Measurements from ENCODE around the gene PLA2G6. TPM values are rescaled to one million over a fixed set of nuclear protein-coding genes. Genes with fewer than 3 reads are reported as not detected.

The PLA2G6 gene
- total RNA-seq, 2 donors from 2014 or later: 41.5 to 68.0 TPM

DNA sequence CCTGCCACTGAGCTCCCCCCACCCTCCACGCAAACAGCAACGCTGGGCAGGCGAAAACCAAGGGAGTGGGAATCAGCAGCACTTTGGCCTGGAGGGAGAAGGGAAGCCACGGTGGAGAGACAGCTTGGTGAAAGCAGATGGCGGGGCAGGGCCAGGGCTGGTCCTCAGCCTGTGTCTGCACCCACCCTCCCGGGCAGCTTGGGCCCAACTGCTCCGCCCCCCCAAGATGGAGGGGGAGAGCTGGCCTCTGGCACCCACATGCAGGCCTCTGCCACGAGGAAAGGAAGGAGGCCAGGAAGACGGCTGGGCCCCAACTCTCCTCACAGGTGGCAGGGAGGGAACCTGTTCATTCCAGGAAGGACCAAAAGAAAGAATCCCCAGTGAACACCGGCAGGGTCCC is 38.0 kb upstream of the PLA2G6 start:
- ATAC-seq (no peak), DNase-seq (no peak)
- Histone ChIP-seq H3K4me3 (no peak overlapping the region), H3K4me1 (peaks cover 20% of the 10 kb centered on the region), H3K36me3 (replicated peaks in 1 of 2; ENCODE audit: insufficient read depth in 1 of 2, low read depth in 2 of 2) (peaks cover 0 to 2% of the 10 kb centered on the region in 2 donors), H3K27me3 (no peaks in the 10 kb centered on the region), H3K9me3 (no peaks in the 10 kb centered on the region), H3K27ac (peak overlapping the region; percentile 21 to 88 (median 75))
- 76 to 84% methylated on average over 8 to 10 of the region's 10 CpGs for WGBS, 2 donors
- intact Hi-C loops (cut with DNase I): no loop called here
- TF ChIP-seq POLR2A (IDR thresholded peaks at IDR 0.05) (no peak), CTCF (IDR thresholded peaks at IDR 0.05) (no peak)

GRCh38 chr22:38218661-38219622 is 37.3 kb upstream of the PLA2G6 start:
- intact Hi-C loops (cut with DNase I): no loop called here
- no peaks in the 10 kb centered on the region for H3K9me3 ChIP-seq
- no peak overlapping the region for H3K4me3 ChIP-seq
- WGBS, 2 donors: 61 to 63% methylated on average over 13 to 24 of the region's 25 CpGs
- ATAC-seq (peak; percentile 84), DNase-seq (peak; percentile 81 to 92 (median 88))
- TF ChIP-seq POLR2A (IDR thresholded peaks at IDR 0.05) (peak in 2 of 3 donors; percentile 46 to 56), CTCF (IDR thresholded peaks at IDR 0.05) (no peak)
- peak overlapping the region; percentile 66 to 88 (median 84) for H3K27ac ChIP-seq
- H3K27me3 ChIP-seq: no peaks in the 10 kb centered on the region
- peaks cover 27% of the 10 kb centered on the region for H3K4me1 ChIP-seq
- H3K36me3 ChIP-seq (replicated peaks in 1 of 2; ENCODE audit: insufficient read depth in 1 of 2, low read depth in 2 of 2): no peaks in the 10 kb centered on the region

DNA sequence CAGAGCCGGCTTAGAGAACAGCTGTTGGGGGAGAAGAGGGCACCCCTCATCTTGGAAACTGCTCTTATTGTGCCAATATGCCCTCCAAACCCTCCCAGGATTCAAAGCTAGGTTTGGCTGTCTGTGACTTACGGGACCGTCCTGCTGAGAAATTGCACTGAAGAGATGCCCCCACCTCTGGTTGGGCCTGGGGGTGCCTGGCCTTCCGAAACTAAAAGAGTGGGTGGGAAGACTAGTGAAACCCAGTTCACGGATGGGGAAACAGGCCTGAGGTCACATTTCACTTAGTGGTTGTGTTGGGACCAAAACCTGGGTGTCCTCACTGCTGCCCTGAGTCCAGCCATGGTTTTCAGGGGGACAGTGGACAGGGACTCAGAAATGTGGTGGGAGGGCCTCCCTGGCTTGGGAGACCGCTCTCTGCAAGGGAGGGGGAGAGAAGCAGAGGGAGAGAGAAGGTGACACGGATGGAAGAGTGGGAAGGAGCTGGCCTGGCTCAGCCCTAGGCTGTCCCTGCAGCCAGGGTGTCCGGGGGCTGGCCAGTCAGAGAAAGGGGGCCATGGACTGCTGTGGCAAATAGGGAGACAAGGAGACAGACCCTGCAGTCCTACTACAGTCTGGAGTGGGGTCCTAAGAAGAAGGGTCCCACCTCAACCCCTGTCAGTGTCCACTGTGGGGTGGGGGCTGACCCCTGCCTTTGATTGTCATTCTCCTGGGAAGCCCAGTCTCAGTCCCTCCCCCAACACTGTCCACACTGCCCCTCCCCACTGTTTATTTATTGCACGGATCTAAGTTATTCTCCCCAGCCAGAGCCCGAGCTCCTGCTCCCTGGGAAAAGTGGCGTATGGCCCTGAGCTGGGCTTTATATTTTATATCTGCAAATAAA is 33.8 kb upstream of the PLA2G6 start:
- Histone ChIP-seq H3K4me3 (no peak overlapping the region), H3K36me3 (replicated peaks in 1 of 2; ENCODE audit: insufficient read depth in 1 of 2, low read depth in 2 of 2) (no peaks in the 10 kb centered on the region), H3K27me3 (no peaks in the 10 kb centered on the region), H3K27ac (peak overlapping the region in 1 of 4 donors; percentile 25), H3K9me3 (no peaks in the 10 kb centered on the region), H3K4me1 (peaks cover 30% of the 10 kb centered on the region)
- DNase-seq: no peak
- intact Hi-C loops (cut with DNase I): no loop called here
- 63 to 76% methylated on average over 8 to 11 of the region's 11 CpGs for WGBS, 2 donors
- TF ChIP-seq POLR2A (IDR thresholded peaks at IDR 0.05) (no peak), CTCF (IDR thresholded peaks at IDR 0.05) (no peak)
- ATAC-seq: no peak

- peak; percentile 55 to 74 (median 64) for DNase-seq
- WGBS, 2 donors: 29 to 46% methylated on average over 51 to 68 of the region's 81 CpGs
- no peaks in the 10 kb centered on the region for H3K27me3 ChIP-seq
- H3K9me3 ChIP-seq: no peaks in the 10 kb centered on the region
- peaks cover 28% of the 10 kb centered on the region for H3K4me1 ChIP-seq
- intact Hi-C loops (cut with DNase I): no loop called here
- peak; percentile 15 for ATAC-seq
- H3K4me3 ChIP-seq: no peak overlapping the region
- peak overlapping the region in 2 of 4 donors; percentile 10 to 67 for H3K27ac ChIP-seq
- no peaks in the 10 kb centered on the region for H3K36me3 ChIP-seq (replicated peaks in 1 of 2; ENCODE audit: insufficient read depth in 1 of 2, low read depth in 2 of 2)
- TF ChIP-seq POLR2A (IDR thresholded peaks at IDR 0.05) (no peak), CTCF (IDR thresholded peaks at IDR 0.05) (peak in 3 of 7 experiments; percentile 8 to 34 (median 14))
These were observed 32.8 kb upstream of the PLA2G6 start for GRCh38 chr22:38214302-38215056.
